Right renal pelvis (tissue), 4 donors: ENCODE data around the gene YAE1. TPM values are rescaled to one million over a fixed set of nuclear protein-coding genes. Genes with fewer than 3 reads are reported as not detected.
"Not testable (repeated sequence)": the region's sequence is repeated elsewhere in the genome, so short reads cannot be mapped to it uniquely, and the experiment has no call there.

Experiments
- DNase-seq, 4 donors: peaks; one replicate each; pipeline ENCODE4 v3.0.0-alpha.2; 2013; ENCODE audit warnings: low read depth in 4 of 4, low spot score in 3 of 4, missing footprints in 1 of 4
- polyA plus RNA-seq, 4 donors: library from polyadenylated mRNA; unstranded; fragments of 120-200 nt; gene quantifications; one replicate each; pipeline ENCODE4 v1.2.1, GENCODE V29; 2013; ENCODE audit not compliant: insufficient read length in 4 of 4

YAE1 gene
- polyA plus RNA-seq, result 10 to 100 TPM; 34.4 to 43.2 (median 42.5) TPM

DNA sequence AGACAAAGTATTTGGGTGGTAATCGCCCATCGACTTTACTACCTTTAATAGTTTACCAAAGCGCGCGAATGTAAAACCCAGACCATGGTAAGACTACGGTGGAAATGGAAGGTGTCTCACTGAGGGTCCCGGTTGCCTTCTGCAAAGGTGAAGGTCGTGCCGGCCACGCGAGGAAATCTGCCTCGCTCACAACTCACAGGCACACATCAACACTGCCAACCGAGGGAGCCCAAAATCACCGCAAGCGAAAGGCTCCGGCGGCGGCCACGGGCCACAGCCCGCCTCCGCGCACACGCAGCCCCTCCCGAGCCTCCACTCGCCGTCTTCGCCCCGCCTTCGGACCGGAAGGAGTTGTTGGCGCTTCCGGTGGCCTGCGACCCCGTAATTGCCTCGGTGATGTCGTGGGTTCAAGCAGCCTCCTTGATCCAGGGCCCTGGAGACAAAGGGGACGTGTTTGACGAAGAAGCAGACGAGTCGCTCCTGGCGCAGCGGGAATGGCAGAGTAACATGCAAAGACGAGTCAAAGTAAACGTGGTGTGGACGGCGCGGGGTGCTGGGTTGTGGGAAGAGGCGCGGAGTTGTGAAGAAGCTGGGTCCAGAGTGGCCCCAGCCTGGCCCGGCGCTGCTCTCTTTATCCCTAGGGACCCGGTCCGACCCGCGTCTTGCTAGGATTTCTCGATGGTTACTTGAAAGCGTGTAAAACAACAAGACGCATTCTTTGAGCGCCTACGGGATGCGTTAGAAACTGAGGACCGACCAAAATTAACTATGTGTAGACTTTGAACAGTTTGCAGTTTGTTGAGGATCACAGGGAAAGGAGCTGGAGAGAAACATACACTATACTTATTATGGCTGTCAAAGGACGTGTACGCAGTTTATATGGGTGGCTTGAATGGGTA is at the start of gene YAE1:
TSS of gene YAE1 (plus strand) at position 382 of the 899 bp plus-strand sequence. CDS start at position 397, 15 bp downstream.
- DNase-seq, result peak; percentile 65 to 86 (median 75)

GRCh38 chr7:39516498-39516897 is 49.7 kb upstream of the YAE1 start:
- DNase-seq, result no peak

GRCh38 chr7:39517240-39517639 is 49.0 kb upstream of the YAE1 start:
- no peak for DNase-seq

- DNase-seq, result no peak
These were observed 40.3 kb upstream of the YAE1 start for GRCh38 chr7:39525926-39526325.

- DNase-seq, result no peak
These were observed 39.5 kb upstream of the YAE1 start for GRCh38 chr7:39526666-39527065.

DNA sequence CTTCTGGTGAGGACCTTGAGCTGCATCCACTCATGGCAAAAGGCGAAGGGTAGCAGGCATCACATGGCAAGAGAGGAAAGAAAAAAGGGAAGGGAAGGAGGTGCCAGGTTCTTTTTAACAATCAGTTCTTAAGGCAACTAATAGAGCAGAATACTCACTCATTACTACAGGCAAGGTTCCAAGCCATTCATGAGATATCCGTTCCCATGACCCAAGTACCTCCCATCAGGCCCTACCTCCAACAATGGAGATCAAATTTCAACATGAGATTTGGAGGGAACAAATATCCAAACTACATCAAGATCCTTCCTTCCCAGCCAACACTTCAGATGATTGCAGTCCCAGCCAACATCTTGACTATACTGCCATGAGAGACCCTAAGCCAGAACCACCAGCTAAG is 38.9 kb upstream of the YAE1 start:
- no peak for DNase-seq

- DNase-seq, result no peak
These were observed 38.3 kb upstream of the YAE1 start for GRCh38 chr7:39527951-39528350.

GRCh38 chr7:39528849-39529248 is 37.4 kb upstream of the YAE1 start:
- no peak for DNase-seq

- no peak for DNase-seq
These were observed 36.6 kb upstream of the YAE1 start for GRCh38 chr7:39529582-39529981.

DNA sequence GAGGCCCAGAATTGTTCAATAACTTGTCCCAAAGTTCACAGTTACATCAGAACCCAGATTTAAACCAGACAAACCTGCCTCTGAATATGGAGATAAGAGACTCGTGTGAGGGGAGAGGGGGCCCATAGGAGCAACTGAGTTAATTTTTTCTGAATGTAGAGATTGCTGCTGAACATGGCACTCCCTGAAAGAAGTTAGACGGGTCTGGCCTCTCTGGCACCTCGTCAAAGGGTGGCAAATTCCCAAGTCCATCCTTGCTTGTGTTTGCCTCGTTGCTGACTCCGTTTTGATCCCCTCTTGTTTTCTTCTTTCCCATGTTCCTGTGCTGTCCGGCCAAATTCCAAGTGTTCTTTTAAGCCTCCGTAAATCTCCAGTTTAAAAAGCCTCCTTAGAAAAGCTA is 35.2 kb upstream of the YAE1 start:
- DNase-seq, result no peak

DNA sequence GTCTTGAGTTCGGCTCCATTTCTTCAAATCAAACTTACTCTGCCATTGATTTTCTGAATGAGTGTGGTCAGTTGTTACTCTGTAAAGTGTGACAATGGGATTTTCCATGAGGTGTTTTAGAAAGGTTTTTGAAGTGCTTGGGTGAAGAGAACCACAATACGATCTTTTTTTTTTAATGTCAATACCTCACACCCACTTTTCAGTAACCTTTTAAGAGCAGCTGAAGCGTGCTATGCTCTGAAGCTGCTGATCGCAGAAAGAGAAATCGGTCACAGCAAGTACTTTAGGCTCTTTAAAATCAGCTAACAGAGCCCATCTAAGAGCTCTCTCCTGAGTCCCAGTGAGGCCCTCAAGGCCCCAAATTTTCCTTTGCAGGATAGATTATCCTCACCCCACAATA is 34.4 kb upstream of the YAE1 start:
- DNase-seq, result no peak

DNA sequence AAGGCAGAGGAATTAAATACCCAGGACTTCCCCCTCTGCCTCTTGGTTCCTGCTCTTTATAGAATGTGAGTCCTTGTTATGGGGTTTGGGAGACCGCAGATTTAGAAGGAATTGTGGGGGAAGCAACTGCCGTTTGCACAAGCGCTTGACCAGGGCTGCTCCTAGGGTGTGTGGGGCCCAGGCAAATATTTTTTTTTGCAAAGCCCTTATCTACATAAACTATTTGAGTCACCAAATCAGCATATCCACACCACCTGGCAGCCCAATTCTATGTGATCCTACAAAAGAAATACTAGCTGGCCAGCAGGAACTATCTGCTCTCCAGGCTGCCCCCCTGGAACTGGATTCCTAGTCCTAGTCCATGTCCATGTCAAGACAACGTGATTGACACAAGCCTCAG is 33.4 kb upstream of the YAE1 start:
- DNase-seq, result no peak

- DNase-seq, result no peak
These were observed 31.6 kb upstream of the YAE1 start for GRCh38 chr7:39534599-39534998.

GRCh38 chr7:39535064-39535463 is 31.1 kb upstream of the YAE1 start:
- DNase-seq, result no peak

- no peak for DNase-seq
These were observed 30.5 kb upstream of the YAE1 start for GRCh38 chr7:39535720-39536119.

DNA sequence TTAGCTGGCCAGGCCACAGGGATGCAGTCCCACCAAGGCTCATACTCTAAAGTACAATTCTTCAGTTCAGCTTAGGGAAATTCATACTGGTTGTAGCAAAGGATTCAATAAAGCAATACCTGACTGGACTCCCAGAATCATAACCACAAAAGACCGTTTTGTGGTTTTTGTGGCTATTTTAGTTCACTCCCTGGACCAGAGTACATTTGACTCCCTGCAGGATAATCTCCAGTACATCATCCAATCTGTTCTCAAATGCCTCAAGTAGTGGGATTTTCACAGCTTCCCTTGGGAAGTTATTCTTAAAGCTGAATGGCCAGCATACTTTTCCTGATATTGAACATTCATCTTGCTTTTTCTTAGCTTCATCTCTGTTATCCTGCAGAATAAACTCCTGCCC is 29.3 kb upstream of the YAE1 start:
- DNase-seq, result no peak

DNA sequence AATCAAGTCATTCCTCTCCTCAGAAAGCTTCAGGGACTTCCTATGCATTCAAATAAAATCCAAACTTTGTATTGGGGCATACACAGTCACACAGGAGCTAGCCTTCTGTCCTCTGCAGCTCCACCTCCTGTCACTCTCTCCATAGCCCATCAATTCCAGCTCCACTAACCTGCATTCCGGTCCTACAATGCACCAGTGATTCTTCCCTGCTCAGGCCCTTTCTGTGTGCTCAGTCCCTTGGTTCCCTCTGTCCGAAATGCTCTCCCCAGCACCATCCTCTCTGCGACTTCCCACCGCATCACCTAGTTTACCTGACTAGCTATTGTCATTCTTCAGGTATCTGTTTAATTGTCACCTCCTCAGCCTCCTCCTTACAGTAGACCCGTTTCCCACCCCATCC is 26.4 kb upstream of the YAE1 start:
- no peak for DNase-seq

DNA sequence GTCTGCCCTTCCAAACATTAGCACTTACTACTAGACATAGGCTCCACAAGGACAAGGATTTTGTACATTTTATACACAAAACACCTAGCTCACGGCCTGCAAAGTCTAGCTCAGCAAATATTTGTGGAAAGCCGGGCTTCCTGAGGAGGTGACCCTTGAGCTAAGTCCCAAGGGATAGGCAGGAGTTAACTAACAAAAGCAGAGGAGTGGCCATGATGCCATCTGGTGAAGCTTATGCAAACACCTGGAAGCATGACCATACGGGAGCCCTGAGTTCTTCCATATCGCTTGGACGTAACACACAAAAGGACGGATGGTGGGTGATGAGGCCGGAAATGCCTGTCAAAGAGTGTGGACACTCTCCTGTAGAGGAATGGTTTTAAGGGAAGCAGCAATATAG is 25.9 kb upstream of the YAE1 start:
- DNase-seq, result no peak

- no peak for DNase-seq
These were observed 24.7 kb upstream of the YAE1 start for GRCh38 chr7:39541511-39541910.

- DNase-seq, result not testable (repeated sequence)
These were observed 21.4 kb upstream of the YAE1 start for GRCh38 chr7:39544774-39545173.

DNA sequence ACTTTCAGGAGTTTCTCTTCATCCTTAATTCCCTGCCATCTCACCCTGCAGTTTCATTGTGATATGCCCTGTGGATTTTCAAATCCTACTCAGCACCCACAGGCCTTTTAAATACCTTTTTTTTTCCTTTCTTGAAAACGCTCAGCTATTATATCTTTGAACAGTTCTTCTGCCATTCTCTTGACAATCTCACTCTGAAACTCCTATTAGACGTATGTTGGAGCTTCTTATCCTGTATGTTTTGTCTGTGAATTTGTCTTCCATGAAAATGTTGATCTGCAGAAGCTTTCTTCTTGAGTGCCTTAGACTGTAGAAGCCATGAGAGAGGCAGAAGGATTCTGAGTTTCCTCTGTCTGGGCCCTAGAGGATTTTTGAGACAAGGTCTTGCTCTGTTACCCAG is 18.9 kb upstream of the YAE1 start:
- no peak for DNase-seq

DNA sequence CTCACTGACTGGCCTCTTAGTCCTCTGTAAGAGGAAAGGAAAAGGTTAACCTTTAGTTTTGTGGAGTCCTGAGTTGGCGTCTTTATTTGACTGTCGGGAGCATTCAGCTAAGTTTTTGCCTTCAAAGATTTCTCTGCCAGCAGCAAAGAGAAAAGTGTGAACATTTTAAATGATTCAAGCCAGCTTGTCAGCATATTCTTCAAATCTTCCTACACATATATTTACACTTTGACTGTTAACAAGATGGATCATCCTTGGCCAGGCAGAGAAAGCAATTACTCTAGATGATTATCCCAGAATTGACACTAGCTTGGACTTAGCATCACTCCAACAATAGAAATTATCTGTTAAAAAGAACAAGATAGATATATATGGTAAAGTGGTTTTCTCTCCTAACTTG is 15.8 kb upstream of the YAE1 start:
- no peak for DNase-seq

DNA sequence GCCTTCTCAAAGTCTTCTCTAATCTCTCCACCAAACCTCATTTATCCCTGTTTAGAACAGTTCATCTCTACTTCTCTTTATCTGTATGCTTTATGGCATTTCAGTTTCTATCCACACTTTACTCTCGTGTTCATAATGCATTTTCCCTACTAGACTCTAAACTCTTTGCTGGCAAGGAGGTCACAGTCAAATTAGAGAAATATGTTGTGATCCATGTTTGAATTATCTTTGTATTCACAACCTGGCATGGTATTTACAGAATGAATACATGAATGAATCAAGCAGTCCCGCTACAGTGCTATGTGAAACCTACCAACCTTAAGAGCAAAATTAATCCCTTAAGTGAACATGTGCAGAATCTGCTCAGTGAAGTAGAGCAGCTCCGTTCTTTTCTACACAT is 12.8 kb upstream of the YAE1 start:
- DNase-seq, result no peak
